ENCODE results near the gene MMEL1.

- TF ChIP-seq POLR2A (IDR thresholded peaks at IDR 0.05), result no peak
- no peak for TF ChIP-seq CTCF (IDR thresholded peaks at IDR 0.05)
These were observed 25.1 kb downstream of the MMEL1 start for GRCh38 chr1:2607641-2608091.

Measured in right lobe of liver (tissue), 4 donors.